ENCODE measurements around the gene ZNF496. TPM values are rescaled to one million over a fixed set of nuclear protein-coding genes. Genes with fewer than 3 reads are reported as not detected.

The ZNF496 gene
- total and polyA plus RNA-seq, 9 of the 15 experiments (the other 6 are each of a cell fraction or from before 2014, with no cell fraction given): 4.3 to 54.0 (median 31.3) TPM

DNA sequence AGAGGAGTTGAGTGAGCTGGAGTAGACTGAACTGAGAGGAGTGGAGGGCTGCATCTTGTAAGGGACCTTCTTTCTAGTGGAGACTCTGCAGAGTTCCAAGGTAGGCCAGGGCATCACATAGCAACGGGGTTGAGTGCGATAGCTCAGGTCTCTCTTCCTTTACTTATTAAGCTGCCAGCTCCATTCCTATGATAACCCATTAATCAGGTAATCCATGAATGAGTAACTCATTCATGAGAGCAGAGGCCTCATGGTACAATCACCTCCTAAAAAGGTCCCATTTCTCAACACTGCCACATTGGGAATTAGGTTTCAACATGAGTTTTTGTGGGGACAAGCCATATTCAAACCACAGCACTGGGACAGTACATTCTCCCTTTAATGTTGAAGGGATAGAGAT, 54.5 kb downstream of the ZNF496 start:
- BruUV-seq (replicated peaks): no TSS peak

More for the DNA sequence above, 54.5 kb downstream of the ZNF496 start:
- Histone ChIP-seq H3K79me2 (ENCODE audit: control insufficient read depth, insufficient read depth, low read length) (no peaks in the 10 kb centered on the region), H3K9me1 (ENCODE audit: control insufficient read depth, insufficient read depth, low read length) (no peaks in the 10 kb centered on the region), H2AFZ (ENCODE audit: low read depth, low read length) (no peak overlapping the region), H3K9ac (ENCODE audit: insufficient read depth in 1 of 2, low read depth in 2 of 2, low read length in 2 of 2) (no peak overlapping the region), H3K36me3 (ENCODE audit: control insufficient read depth, insufficient read depth, low read length) (no peaks in the 10 kb centered on the region), H3K4me3 (no peak overlapping the region), H4K20me1 (replicated peaks; ENCODE audit: control insufficient read depth, insufficient read depth, low read length) (no peaks in the 10 kb centered on the region), H3K9me3 (replicated peaks; ENCODE audit: control insufficient read depth, insufficient read depth, low read depth, low read length) (no peaks in the 10 kb centered on the region; the same call in 1 of the 2 replicates), H3K4me1 (replicated peaks in 1 of 2; ENCODE audit: control insufficient read depth in 2 of 2, insufficient read depth in 2 of 2, low read length in 2 of 2) (peaks cover 3 to 9% of the 10 kb centered on the region in 2 experiments; a peak in 2 of 5 replicates), H3K27ac (ENCODE audit: extremely low read depth, low read depth, low read length) (no peak overlapping the region), H3K27me3 (ENCODE audit: control insufficient read depth in 2 of 2, insufficient read depth in 2 of 2, low read length in 2 of 2) (no peaks in the 10 kb centered on the region), H3K4me2 (ENCODE audit: insufficient read depth, low read length) (no peak overlapping the region)
- ChIA-PET POLR2A (no interaction called here), CTCF (ENCODE audit: low intra/inter-chr PET ratio) (interaction anchor here (0.6 kb wide), 1 partner anchor 428 kb away, joined by 6 read pairs; no protein-coding TSS in a partner anchor)
- DNase-seq (ENCODE audit: extremely low read depth in 1 of 4, low spot score in 3 of 4) (no peak), ATAC-seq (no peak; the same call in 2 of the 3 replicates), FAIRE-seq (no peak)
- intact Hi-C loops (cut with micrococcal nuclease) (no loop called here), in situ Hi-C loops (cut with MboI) (no loop called here)
- WGBS (ENCODE audit: insufficient coverage, low coverage, missing lambda C conversion rate): 22% methylated on average over 2 of the region's 2 CpGs
- TF ChIP-seq HNRNPL (IDR thresholded peaks at IDR 0.05; ENCODE audit: low read depth, low read length): no peak
- no peak for TF ChIP-seq MAZ (CRISPR knock-in tag; conservative IDR thresholded peaks at IDR 0.05 in 1 of 2, IDR thresholded peaks at IDR 0.05 in 1 of 2)
- no peak for TF ChIP-seq TCF7 (IDR thresholded peaks at IDR 0.05; ENCODE audit: borderline replicate concordance)
- TF ChIP-seq ZEB2 (IDR thresholded peaks at IDR 0.05): no peak
- TF ChIP-seq, protein P1, sequence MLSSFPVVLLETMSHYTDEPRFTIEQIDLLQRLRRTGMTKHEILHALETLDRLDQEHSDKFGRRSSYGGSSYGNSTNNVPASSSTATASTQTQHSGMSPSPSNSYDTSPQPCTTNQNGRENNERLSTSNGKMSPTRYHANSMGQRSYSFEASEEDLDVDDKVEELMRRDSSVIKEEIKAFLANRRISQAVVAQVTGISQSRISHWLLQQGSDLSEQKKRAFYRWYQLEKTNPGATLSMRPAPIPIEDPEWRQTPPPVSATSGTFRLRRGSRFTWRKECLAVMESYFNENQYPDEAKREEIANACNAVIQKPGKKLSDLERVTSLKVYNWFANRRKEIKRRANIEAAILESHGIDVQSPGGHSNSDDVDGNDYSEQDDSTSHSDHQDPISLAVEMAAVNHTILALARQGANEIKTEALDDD (IDR thresholded peaks at IDR 0.05): no peak
- TF ChIP-seq SIX5 (IDR thresholded peaks at IDR 0.05; ENCODE audit: borderline replicate concordance in 1 of 2, insufficient read depth in 1 of 2, low read depth in 1 of 2, low read length in 2 of 2): no peak
- TF ChIP-seq PTBP1 (IDR thresholded peaks at IDR 0.05; ENCODE audit: low read depth, low read length): no peak
